C1 segment of cervical spinal cord (tissue), 14 donors: ENCODE measurements around the gene KCNH5.

Experiments
- DNase-seq, 14 donors: peaks; one replicate each; lab custom pipeline; 2025; lab: John Stamatoyannopoulos, UW

KCNH5 gene, protein sequence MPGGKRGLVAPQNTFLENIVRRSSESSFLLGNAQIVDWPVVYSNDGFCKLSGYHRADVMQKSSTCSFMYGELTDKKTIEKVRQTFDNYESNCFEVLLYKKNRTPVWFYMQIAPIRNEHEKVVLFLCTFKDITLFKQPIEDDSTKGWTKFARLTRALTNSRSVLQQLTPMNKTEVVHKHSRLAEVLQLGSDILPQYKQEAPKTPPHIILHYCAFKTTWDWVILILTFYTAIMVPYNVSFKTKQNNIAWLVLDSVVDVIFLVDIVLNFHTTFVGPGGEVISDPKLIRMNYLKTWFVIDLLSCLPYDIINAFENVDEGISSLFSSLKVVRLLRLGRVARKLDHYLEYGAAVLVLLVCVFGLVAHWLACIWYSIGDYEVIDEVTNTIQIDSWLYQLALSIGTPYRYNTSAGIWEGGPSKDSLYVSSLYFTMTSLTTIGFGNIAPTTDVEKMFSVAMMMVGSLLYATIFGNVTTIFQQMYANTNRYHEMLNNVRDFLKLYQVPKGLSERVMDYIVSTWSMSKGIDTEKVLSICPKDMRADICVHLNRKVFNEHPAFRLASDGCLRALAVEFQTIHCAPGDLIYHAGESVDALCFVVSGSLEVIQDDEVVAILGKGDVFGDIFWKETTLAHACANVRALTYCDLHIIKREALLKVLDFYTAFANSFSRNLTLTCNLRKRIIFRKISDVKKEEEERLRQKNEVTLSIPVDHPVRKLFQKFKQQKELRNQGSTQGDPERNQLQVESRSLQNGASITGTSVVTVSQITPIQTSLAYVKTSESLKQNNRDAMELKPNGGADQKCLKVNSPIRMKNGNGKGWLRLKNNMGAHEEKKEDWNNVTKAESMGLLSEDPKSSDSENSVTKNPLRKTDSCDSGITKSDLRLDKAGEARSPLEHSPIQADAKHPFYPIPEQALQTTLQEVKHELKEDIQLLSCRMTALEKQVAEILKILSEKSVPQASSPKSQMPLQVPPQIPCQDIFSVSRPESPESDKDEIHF

DNA sequence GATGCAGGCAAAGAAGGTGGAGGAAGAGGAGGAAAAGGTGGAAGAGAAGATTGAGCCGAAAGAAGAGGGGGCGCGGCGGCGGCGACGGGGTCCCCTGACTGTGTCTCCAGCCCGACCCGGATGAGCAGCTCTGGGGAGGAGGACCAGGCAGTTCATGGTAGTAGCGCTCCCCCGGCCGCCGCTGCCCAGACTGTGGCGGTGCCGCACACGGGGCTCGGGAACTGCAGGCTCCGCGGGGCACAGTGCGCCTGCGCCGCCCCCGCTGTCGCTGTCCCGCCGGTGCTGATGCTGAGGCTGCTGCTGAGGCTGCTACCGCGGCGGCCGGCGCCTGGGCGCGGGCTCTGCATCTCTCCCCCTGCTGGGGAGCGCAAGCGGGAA is at the start of gene KCNH5:
Gene KCNH5, minus strand, starts transcription at position 225 of the 378 bp plus-strand sequence. CDS start 272 bp downstream, outside the sequence.
- DNase-seq = peak in 3 of 14 donors; percentile 4 to 53 (median 5)

DNA sequence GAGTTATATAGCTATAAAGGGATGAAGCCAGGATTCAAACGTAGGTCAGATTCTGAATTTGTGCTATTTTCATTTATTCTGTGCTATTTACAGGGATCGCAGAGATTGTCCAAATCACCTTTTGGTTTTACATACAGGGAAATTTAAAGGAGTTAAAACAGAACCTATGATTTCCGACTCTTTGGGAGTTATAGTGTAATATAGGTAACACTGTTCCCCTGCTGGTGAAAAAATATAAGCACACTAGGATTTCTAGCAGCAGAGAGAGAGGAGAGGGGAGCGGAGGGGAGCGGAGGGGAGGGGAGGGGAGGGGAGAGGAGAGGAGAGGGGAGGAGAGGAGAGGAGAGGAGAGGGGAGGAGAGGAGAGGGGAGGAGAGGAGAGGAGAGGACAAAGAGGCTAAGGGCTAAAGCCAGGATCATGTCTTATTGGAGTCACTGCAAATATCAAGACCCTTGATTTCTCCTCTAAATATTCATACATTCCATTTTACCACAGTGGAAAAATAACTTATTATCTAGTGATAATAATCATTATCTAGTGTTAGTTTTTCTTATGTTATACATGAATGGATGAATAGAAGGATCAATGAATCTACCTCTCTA is 46.2 kb upstream of the KCNH5 start:
- DNase-seq = no peak

DNA sequence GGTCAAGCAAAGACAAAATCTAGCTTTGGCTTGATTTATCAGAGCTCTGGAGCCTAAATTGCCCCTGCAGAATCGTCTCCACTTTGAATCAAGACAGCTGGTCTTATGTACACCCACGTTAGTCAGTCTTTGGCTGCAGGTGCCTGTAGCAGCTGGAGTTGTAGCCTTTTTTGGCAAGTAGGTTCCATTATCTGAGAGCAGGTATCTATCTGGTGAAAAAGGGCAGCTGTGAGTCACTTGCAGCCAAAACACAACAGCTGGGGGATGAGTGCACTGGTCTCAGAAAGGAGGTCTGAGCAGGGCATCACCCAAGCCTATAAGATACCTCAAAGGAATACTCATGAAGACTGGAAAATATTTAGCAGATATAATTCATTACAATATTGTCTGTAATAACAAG is 43.6 kb upstream of the KCNH5 start:
- DNase-seq = no peak

DNA sequence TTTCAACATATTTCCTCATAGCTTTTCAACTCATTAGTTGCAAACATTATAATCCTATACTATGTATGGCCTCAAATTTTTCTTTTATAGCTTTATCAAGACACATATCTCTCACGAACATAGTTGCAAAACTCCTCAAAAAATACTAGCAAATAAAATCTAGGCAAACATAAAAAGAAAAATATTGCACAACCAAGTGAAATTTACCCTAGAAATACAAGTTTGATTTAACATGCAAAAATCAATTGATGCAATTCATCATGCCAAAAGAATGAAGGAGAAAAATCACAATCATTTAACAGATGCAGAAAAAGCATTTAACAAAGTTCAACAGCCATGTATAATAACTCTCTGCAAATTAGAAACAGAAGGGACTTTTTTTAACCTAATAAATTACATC is 33.3 kb upstream of the KCNH5 start:
- DNase-seq = no peak

DNA sequence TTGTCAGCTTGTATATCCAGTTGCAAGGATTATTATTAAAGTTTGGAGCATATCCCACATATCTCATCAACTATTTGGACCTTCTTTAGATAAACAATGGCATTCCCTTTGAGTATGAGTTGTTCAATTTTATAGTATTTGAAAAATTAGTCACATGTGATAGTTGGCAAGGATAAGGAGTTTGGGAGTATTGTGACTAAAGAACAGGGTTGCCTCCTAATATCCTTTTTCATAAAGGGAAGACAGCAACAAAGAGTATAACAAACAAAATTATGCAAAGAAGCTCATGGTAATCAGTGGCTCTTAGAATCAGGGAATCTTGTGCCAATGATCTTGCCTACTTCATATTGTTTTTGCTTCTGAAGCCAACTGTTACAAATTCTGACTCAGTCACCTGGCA is 31.2 kb upstream of the KCNH5 start:
- no peak for DNase-seq

DNA sequence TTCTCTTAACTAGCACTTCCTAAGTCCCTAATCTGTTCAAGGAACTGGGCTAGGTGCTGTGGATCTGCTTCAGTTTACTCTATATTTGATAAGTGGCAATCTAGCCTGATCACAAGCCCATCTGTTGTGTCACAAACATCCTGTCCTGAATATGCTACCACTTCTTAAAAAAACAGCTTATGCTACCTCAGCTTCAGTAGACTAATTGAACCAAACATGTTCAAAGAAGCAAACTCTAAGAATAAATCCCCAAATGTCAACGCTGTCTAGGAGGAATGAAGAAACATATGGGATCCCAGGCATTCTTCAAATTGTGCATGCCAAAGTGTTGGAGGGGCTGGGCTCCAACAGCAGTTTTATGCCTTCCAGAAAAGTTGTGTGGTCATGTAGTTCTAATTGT is 10.4 kb upstream of the KCNH5 start:
- DNase-seq = no peak

DNA sequence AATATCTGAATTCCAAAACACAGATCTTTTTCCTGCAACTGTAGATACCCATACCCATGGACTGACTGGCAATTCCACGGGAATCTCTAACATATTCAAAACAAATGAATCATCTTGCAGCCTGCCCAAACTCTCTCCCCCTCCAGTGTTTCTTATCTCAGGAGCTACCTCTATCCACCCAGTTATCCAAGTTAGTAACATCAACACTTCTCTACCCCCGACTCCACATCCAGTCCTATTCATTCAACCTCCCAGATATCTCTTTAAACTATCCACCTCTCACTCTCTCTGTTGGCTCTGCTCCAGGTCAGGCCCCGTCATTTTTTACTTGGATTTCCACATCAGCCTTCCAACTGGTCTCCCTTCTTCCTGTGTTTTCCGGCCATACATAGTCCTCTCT is 6.7 kb upstream of the KCNH5 start:
- DNase-seq = no peak

DNA sequence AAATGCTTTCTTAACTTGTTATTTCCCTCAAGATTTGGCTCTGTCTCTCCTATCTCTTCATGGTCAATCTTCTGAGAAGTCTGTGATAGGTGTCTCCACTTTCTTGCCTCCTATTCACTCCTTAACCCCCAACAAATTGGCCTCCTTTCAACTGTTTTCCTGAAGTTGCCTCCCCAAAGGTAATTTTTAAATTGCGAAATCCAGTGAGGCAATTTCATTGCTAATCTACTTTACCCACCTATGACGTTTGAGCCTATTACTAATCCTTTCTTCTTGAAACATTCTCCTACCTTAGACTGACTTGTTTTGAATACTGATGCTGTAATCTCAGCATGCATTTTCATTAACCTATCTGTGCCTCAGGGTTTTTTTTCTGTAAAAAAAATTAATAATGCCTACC is 6.0 kb upstream of the KCNH5 start:
- no peak for DNase-seq

DNA sequence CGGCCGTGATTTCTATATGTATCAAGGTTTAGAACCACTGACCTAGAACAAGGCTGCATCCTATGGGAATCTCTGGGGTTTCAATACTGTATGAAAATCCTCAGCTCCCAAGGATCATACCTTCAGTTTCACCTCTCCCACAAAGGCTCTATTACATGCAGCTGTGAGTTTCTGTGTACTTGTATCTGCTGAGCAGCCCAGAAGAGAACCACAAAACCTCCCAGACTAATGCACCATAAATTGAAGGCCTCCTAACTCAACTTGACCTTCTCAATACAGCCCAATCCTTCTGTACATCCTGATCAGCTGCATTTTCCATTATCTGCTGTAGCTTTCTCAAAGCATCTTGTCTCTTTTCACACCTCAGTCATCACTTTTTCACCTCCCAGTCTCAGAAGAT is 5.4 kb upstream of the KCNH5 start:
- no peak for DNase-seq

DNA sequence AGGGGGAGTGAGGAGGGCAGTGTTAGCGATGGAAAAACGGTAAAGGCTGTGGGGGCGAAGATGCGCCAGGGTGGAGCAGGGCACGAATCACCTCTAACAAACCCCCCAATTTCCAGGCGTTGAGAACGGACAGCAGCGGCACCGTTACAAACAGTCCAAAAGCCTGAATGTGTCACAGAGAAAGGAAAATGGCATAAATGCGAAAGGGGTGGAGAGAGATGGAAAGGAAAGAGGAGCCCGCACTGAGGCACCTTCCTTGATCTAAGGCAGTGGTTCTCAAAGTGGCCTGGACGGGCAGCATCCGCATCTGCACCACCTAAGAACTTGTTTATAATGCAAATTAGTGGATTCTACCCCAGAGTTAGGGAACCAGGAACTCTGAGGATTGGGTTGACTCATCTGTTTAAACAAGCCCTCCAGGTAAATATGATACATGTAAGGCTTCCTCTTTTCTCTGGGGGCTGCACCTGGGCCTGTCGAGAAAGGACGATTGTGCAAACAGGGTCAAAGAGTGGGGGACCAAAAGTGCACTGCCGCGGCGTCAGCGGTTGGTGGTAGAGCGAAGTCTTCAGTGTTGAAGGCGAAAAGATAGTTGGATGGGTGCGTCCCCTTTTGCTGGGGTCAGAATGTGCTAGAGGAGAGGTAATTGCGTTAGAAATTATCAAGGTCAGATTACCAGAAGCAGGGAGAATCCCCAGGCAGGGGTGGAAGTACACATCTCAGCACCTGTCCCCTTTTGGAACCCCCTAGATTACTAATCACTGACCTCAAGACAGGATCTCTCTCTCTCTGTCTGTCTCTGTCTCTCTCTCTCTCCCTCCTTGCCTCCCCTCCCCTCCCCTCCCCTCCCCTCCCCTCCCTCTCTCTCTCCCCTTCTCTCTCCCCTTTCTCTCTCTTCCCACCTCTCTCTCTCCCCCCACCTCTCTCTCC is 1.3 kb upstream of the KCNH5 start:
- DNase-seq = no peak

DNA sequence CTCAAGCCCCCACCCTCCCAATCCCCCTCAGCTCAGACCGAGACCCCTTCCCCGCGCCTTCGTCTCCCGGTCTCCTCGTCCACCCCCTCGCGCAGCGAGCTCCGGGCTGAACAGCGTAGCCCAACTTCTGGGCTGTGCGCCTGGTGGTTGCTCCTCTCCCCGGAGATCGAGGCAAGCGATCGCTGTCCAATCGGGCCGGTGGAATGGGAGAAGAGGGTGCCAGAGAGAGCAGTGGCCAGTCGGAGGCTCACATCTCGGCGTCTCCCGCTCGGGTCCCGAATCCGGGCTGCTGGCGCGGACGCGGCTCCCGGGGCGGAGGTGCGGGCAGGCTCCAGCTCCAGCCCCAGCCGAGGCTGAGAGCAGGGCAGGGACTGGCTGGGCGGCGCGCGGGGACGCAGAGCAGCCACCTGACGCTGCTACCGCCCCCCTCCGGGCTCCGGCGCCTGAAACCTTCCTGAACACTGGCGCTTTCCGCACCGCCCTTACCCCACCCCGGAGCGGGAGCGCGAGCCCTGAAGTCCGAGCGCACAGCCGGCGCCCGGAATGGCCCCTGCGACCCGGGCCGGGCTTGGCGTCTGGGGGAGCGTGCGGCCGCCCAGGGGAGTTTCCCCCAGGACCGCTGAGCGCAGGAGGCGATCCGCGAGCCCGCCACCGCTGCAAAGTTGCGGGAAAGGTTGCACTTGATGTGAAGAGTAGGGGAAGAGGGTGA is 508 bp upstream of the KCNH5 start:
- peak in 4 of 14 donors; percentile 4 to 53 (median 24) for DNase-seq

DNA sequence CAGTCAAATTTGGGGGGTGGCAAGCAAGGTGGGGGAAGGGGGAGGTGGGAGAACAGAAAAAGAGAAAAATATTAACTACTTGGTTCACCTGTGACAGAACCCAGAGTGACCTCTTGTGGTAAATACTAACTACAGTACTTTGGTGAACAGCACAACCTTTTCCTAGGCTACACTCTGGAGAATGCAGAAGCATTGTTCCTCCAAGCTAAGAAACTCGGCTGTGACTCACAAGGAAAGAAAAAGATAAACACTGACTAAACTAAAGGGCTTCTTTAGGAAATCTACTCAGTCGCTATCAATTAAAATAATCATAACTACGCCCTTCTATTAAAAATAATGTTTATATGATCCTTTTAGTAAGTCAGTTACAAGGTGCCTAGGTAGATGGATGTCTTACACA is 5.4 kb downstream of the KCNH5 start:
- DNase-seq = no peak

DNA sequence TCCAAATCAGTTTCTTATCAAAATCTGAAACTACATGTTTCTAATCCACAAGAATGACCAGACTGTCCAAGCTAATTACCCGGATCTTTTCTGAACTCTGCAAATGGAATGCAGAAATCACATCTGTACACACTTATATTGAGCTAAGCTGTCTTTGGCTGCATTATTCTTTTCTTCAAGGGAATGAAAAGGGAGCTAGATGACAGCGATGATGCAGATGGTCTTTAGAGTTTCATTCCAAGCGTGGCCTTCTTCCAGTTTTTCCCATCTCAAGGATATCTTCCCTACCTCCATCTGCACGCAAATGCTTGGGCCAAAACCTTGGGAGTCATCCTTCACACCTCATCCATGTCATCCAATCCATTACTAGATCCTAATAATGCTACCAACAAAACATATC is 12.6 kb downstream of the KCNH5 start:
- DNase-seq = no peak

DNA sequence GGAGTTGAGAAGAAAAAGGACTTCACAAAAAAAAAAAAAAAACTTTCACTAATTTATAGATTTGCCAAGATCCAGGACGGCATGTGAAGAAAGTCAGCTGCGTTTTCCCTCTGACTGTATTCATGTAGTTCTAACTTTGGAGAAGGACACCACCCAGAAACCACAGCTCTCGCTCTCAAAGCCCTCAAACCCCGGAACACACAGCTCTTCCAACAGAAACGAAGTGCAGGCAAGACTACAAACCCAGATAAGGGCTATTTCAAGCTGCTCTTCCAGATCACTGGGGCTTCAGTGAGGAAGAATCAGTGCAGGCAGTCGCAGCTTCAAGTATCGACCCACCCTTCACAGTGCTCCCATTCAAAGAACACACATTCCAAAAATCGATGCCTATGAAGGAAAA is 13.2 kb downstream of the KCNH5 start:
- DNase-seq = no peak

DNA sequence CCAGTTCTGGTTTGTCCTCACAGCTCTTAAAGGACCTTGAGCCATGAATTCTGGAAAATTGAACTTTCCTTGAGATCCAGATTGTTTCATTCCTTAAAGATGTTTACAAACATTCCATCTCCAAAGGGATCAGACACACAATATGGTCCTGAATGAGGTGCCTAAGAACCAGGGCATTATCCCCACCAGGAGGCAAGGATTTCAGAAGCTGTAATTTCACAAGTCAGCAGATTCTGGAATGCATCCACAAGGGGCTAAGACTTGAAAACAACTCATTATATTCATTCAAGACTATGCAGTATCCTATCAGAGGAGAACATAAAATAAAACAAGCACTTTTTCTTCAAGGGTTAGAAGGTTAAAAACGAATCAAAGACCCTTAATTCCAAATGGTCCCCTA is 15.1 kb downstream of the KCNH5 start:
- DNase-seq = no peak

DNA sequence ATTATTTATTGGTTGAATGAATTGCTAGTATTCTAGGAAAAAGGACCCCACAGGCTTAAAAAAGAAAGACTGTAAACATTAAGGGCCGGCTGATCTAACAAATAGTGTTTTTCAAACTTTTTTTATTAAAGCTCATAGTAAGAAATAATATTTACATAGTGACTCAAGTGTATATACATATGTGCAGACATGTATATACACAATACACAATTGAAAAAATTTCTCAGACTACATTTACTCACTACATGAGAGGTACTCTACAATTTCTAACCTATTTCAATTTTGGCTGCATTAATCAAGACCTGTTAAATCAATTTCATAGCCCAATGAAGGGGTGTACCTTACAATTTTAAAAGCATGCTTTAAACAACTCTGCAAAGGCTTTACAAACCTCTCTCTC is 17.5 kb downstream of the KCNH5 start:
- no peak for DNase-seq

DNA sequence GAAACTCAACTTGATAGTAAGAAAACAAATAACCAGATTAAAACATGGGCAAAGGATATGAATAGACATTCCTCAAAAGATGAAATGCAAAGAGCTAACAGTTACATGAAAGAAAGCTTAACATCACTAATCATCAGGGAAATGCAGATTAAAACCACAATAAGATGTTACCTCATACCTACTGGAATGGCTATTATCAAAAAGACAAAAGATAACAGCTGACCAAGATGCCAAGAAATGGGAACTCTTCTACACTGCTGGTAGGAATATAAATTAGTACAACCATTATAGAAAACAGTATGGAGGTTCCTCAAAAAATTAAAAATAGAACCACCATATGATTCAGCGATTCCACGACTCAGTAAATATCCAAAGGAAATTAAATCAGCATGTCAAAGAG is 18.8 kb downstream of the KCNH5 start:
- no peak for DNase-seq

DNA sequence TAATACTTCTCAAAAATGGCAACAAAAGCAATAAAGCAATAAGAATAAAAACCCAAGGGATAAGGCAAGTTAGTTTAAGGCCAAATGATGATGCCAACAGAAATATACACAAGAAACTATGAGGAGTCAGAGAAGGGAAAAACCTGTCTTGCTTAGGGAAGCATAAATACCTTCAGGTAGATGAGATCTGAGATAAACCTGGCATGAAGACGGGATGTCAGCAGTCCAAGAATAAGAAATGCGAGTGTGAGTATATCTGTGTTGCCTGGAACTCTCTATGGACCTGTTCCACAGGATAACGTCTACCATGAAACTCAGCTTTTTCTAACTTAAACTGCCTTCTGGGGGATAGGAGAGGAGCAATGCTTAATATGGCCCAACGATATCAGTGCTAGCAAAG is 30.6 kb downstream of the KCNH5 start:
- no peak for DNase-seq

DNA sequence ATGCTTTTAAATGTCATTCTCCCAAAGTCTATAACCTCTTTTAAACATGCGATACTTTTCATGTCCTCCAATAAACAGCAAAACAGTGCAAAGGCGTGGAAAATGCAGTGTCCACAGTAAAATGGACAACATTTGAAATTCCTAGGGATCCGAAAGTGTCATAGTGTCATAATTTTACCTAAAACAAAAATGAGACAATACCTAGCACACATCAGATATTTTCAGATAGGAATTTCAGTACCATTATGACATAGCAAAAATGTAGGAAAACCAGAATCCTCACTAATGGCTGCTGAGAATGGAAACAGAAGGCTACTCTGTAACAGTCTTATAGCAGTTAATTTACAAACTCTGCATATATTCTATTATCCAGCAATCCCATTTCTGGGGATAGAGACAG is 33.1 kb downstream of the KCNH5 start:
- DNase-seq = no peak

DNA sequence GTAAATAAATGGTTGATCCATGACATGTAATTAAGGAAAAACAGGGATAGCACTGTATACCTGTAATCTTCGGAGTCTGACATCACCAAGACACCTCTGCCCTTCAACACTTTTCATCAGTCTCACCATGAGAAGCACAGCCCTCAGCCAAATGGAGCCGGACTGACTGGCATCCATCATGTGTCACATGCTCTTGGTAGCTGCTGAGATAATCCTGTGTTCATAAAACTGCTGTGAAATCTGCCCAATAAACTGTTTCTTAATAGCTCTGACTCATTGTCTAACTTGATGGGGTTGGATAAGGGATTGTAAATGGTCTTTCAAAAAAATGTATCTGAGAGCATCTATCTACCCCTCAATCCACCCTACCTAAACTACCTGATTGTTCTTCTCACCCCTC is 33.6 kb downstream of the KCNH5 start:
- DNase-seq = no peak

DNA sequence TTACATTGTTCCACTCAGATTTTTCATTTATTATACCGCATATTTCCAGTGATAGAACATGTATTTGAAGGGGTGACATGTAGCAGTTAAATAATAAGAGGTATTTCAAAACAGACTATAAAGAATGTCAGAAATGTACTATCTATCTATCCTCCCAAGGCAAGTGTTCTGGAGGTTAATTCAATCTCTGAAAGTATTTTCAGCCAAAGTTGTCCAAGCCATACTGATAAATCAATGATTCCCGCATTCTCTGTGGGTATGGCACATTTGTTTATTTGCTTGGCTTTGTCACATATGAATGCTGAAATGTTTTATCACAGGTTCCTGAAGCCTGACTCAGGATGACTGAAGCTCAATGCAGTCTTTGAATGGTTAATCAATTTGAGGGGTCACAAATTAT is 35.8 kb downstream of the KCNH5 start:
- DNase-seq = no peak
